GM12878 (cell line): ENCODE data around the gene WHAMM. TPM values are rescaled to one million over a fixed set of nuclear protein-coding genes. Genes with fewer than 3 reads are reported as not detected.

Experiments used
- ATAC-seq: fragments of 200-7000 bp; cut with Tn5 transposase; 3 replicates; pipeline ENCODE4 v1.9.1; 2020; ENCODE audit warnings: mild to moderate bottlenecking, moderate library complexity
- BruUV-seq: library from RNA; stranded (reverse); fragments of 400-500 nt; replicated peaks from 2 replicates; lab custom pipeline; 2021; lab: Mats Ljungman, UMichigan
- CTCF ChIA-PET: fragments of 300-600 bp; sonication (Branson Sonifier 250); formaldehyde crosslinking; extraction: SDS; loops from one replicate; lab custom pipeline; 2021; ENCODE audit warnings: inconsistent platforms; lab: Yijun Ruan, JAX
- POLR2A ChIA-PET: fragments of 350-600 bp; formaldehyde crosslinking; extraction: SDS; loops from one replicate; lab custom pipeline; 2021; ENCODE audit warnings: inconsistent platforms; lab: Charles Lee
- RAD21 ChIA-PET: fragments of 300-600 bp; sonication (Branson Sonifier 250); formaldehyde crosslinking; loops from one replicate; lab custom pipeline; 2023; ENCODE audit warnings: antibody characterized with exemption; ENCODE audit not compliant: unreplicated experiment; lab: Charles Lee
- SMC1A ChIA-PET: fragments of 300-600 bp; sonication (Branson Sonifier 250); formaldehyde crosslinking; loops from one replicate; lab custom pipeline; 2023; ENCODE audit not compliant: unreplicated experiment, uncharacterized antibody; lab: Charles Lee
- DNase-seq: peaks from one replicate; pipeline ENCODE4 v3.0.0-alpha.2; 2011; ENCODE audit warnings: low read depth, low spot score
- FAIRE-seq: peaks from 3 replicates; lab custom pipeline; 2011; peaks lifted over from hg19 to GRCh38; lab: Jason Lieb, UNC
- H2AFZ ChIP-seq: 2 replicates; pipeline ENCODE4 v1.6.0; 2011; ENCODE audit warnings: low read depth, low read length, control low read depth; ENCODE audit not compliant: control insufficient read depth
- H3K27ac ChIP-seq: 2 replicates; pipeline ENCODE4 v1.5.1; 2011; ENCODE audit warnings: control low read depth; ENCODE audit not compliant: control insufficient read depth, insufficient read depth
- H3K27me3 ChIP-seq, 2 experiments: replicated peaks in 1 of 2; 2 replicates each; pipeline versions ENCODE4 v1.6.0 to v1.6.1; 2011; ENCODE audit warnings: low read length in 1 of 2; ENCODE audit not compliant: control insufficient read depth in 2 of 2, insufficient read depth in 2 of 2
- H3K36me3 ChIP-seq, 2 experiments: 2 replicates each; pipeline ENCODE4 v1.5.1; 2011; ENCODE audit warnings: low read length in 1 of 2; ENCODE audit not compliant: control insufficient read depth in 2 of 2, insufficient read depth in 2 of 2
- H3K4me1 ChIP-seq: 2 replicates; pipeline ENCODE4 v1.6.1; 2011; ENCODE audit warnings: mild to moderate bottlenecking, low read length, moderate library complexity, mixed read lengths; ENCODE audit not compliant: control insufficient read depth, insufficient read depth
- H3K4me2 ChIP-seq: 2 replicates; pipeline ENCODE4 v1.6.0; 2011; ENCODE audit warnings: control low read depth; ENCODE audit not compliant: control insufficient read depth, insufficient read depth
- H3K4me3 ChIP-seq: fragments of 200-600 bp; sonication (generic); 2 replicates; pipeline ENCODE4 v1.5.1; 2016
- H3K79me2 ChIP-seq: 2 replicates; pipeline ENCODE4 v1.6.0; 2011; ENCODE audit warnings: low read length; ENCODE audit not compliant: control insufficient read depth, insufficient read depth
- H3K9ac ChIP-seq: 2 replicates; pipeline ENCODE4 v1.8.0; 2011; ENCODE audit warnings: low read length, control low read depth, mixed read lengths; ENCODE audit not compliant: control insufficient read depth, insufficient read depth
- H3K9me3 ChIP-seq: replicated peaks from 3 replicates; pipeline ENCODE4 v1.5.1; 2011; ENCODE audit warnings: mild to moderate bottlenecking, low read length; ENCODE audit not compliant: control insufficient read depth, insufficient read depth
- H4K20me1 ChIP-seq: 2 replicates; pipeline ENCODE4 v1.6.0; 2011; ENCODE audit not compliant: control insufficient read depth, insufficient read depth
- EP300 ChIP-seq, 2 experiments: fragments of 150-350 bp in 1 of 2; IDR thresholded peaks; 2 replicates each; pipeline ENCODE4 v1.6.1; 2011 to 2012; ENCODE audit warnings: low read depth in 2 of 2, low read length in 2 of 2, borderline replicate concordance in 1 of 2, improper control_type of control experiment in 1 of 2, inconsistent platforms in 1 of 2; ENCODE audit not compliant: control insufficient read depth in 1 of 2
- ETV6 ChIP-seq, 2 experiments: fragments of 450-650 bp in 1 of 2; IDR thresholded peaks in 1 of 2; conservative IDR thresholded peaks in 1 of 2; 2 replicates each; pipeline ENCODE4 v1.6.1; 2014; ENCODE audit warnings: antibody characterized with exemption in 1 of 2, borderline replicate concordance in 1 of 2, low read depth in 1 of 2, mild to moderate bottlenecking in 1 of 2, moderate library complexity in 1 of 2
- FOXK2 ChIP-seq: fragments of 450-650 bp; IDR thresholded peaks from 2 replicates; pipeline ENCODE4 v1.6.1; 2017; ENCODE audit warnings: mild to moderate bottlenecking, moderate library complexity
- KAT2A ChIP-seq: conservative IDR thresholded peaks from 2 replicates; pipeline ENCODE4 v1.6.1; 2011; ENCODE audit warnings: low read depth, low read length; ENCODE audit not compliant: control insufficient read depth
- SIN3A ChIP-seq: IDR thresholded peaks from 2 replicates; pipeline ENCODE4 v1.6.1; 2012; ENCODE audit warnings: low read depth, low read length, improper control_type of control experiment
- SMAD5 ChIP-seq: IDR thresholded peaks from 2 replicates; pipeline ENCODE4 v1.6.1; 2016; ENCODE audit warnings: antibody characterized with exemption, low read depth
- SMC3 ChIP-seq: IDR thresholded peaks from 2 replicates; pipeline ENCODE4 v1.6.1; 2011; ENCODE audit warnings: low read length, improper control_type of control experiment, borderline replicate concordance
- STAT3 ChIP-seq: IDR thresholded peaks from 2 replicates; pipeline ENCODE4 v1.6.1; 2011; ENCODE audit warnings: low read depth, low read length, improper control_type of control experiment
- TARDBP ChIP-seq: IDR thresholded peaks from 2 replicates; pipeline ENCODE4 v1.6.1; 2016; ENCODE audit warnings: borderline replicate concordance
- TCF3 ChIP-seq: IDR thresholded peaks from 2 replicates; pipeline ENCODE4 v1.6.1; 2012; ENCODE audit warnings: low read depth, mild to moderate bottlenecking, low read length, borderline replicate concordance; ENCODE audit not compliant: insufficient read depth
- TCF7 ChIP-seq: IDR thresholded peaks from 2 replicates; pipeline ENCODE4 v1.6.1; 2014; ENCODE audit warnings: antibody characterized with exemption, borderline replicate concordance
- YY1 ChIP-seq: IDR thresholded peaks from 2 replicates; pipeline ENCODE4 v1.6.1; 2011; ENCODE audit warnings: low read depth, mild to moderate bottlenecking, low read length
- WGBS: methylation state at CpG from one replicate; pipeline ENCODE4 v1.1.6; 2016; ENCODE audit warnings: low lambda C conversion rate; ENCODE audit not compliant: insufficient replicate concordance, insufficient coverage; ENCODE audit errors: missing lambda C conversion rate; 5-methylcytosine and 5-hydroxymethylcytosine counted together
- in situ Hi-C: fragments of 300-500 bp; cut with MboI; formaldehyde crosslinking; loops from 9 replicates; pipeline ENCODE4 v1.14.3; 2018; ENCODE audit warnings: mixed read lengths
- intact Hi-C: fragments of 100-400 bp; cut with micrococcal nuclease; formaldehyde crosslinking; loops from one replicate; pipeline ENCODE4 v1.14.2; 2022; ENCODE audit not compliant: unreplicated experiment
- polyA plus RNA-seq, 11 experiments: library from polyadenylated mRNA; depleted of rRNA in 4 of 11; unstranded in 6 of 11; stranded (reverse) in 5 of 11; fragments of >200 nt; fragmentation: Nextera tagmentation in 4 of 11; fragmentation: Illumina TruSeq in 1 of 11; extraction: Ambion mirVana in 4 of 11; extraction: Trizol in 1 of 11; gene quantifications; 1 replicate in 1 of 11; 2 replicates in 10 of 11; pipeline versions ENCODE4 v1.2.1 to v1.2.3, GENCODE V29; 2011 to 2016; ENCODE audit warnings: inconsistent platforms in 2 of 11, missing spikeins in 2 of 11, low read depth in 1 of 11
- total RNA-seq, 4 experiments: library from RNA; depleted of rRNA in 3 of 4; stranded (reverse); fragments of >200 nt in 3 of 4; fragmentation: Illumina TruSeq in 1 of 4; extraction: Trizol in 1 of 4; gene quantifications; 2 replicates each; pipeline versions ENCODE4 v1.2.1 to v1.2.3, GENCODE V29; 2013 to 2021

WHAMM gene
- total and polyA plus RNA-seq, 10 of the 15 experiments (the other 5 are each of a cell fraction or from before 2014, with no cell fraction given), result 0.87 to 6.7 (median 2.5) TPM

GRCh38 chr15:82882273-82882928 lies 73.0 kb downstream of the WHAMM start:
- POLR2A ChIA-PET, result interaction anchor here (0.6 kb wide), 1 partner anchor 12 kb away, joined by 4 read pairs; no protein-coding TSS in a partner anchor
- Histone ChIP-seq H3K27me3 (no peaks in the 10 kb centered on the region; a peak in 2 of 4 replicates), H3K4me2 (no peak overlapping the region)
- CTCF ChIA-PET, result no interaction called here
- no peak for FAIRE-seq
- in situ Hi-C loops, result no loop called here
- no peak for TF ChIP-seq SMAD5
- no peak for TF ChIP-seq KAT2A
- no peak for TF ChIP-seq SIN3A
- TF ChIP-seq EP300 (IDR thresholded peaks at IDR 0.05; ENCODE audit: borderline replicate concordance in 1 of 2, control insufficient read depth in 1 of 2, low read depth in 2 of 2, low read length in 2 of 2), result no peak
- TF ChIP-seq TCF7, result no peak
- no peak for TF ChIP-seq SMC3
- no peak for TF ChIP-seq STAT3
- TF ChIP-seq TCF3, result no peak
- no peak for TF ChIP-seq ETV6 (conservative IDR thresholded peaks at IDR 0.05 in 1 of 2, IDR thresholded peaks at IDR 0.05 in 1 of 2; ENCODE audit: borderline replicate concordance in 1 of 2, low read depth in 1 of 2)
- no peak for TF ChIP-seq TARDBP
- no peak for TF ChIP-seq FOXK2
- TF ChIP-seq YY1, result no peak
- TF ChIP-seq, all 136 proteins: peak for 0
- Histone ChIP-seq H3K27ac (no peak overlapping the region), H3K36me3 (no peaks in the 10 kb centered on the region), H3K4me1 (no peaks in the 10 kb centered on the region), H3K4me3 (no peak overlapping the region), H3K9me3 (no peaks in the 10 kb centered on the region), H2AFZ (no peak overlapping the region), H3K9ac (no peak overlapping the region), H4K20me1 (no peaks in the 10 kb centered on the region), H3K79me2 (no peaks in the 10 kb centered on the region)
- no TSS peak for BruUV-seq
- intact Hi-C loops, result no loop called here
- SMC1A ChIA-PET, result interaction anchor here (1.3 kb wide), 1 partner anchor 8 kb away, joined by 4 read pairs; no protein-coding TSS in a partner anchor
- WGBS, result 31% methylated on average over 4 of the region's 5 CpGs
- ATAC-seq (no peak), DNase-seq (no peak)
- RAD21 ChIA-PET, result no interaction called here

Other genes starting within 250 kb of the WHAMM start
- gene CPEB1, start 162.3 kb upstream of the WHAMM start, total RNA-seq (2014; rRNA removed), result 0.28 and 0.44 TPM in 2 replicates
- 0.27 and 0.28 TPM in 2 replicates for gene CPEB1, start 162.3 kb upstream of the WHAMM start, total RNA-seq (2014; rRNA removed; fragmentation: Illumina TruSeq; extraction: Trizol)
- gene CPEB1, start 162.3 kb upstream of the WHAMM start, total RNA-seq (2021), result 0.66 and 0.92 TPM in 2 replicates
- 0.14 and 0.26 TPM in 2 replicates for gene CPEB1, start 162.3 kb upstream of the WHAMM start, polyA plus RNA-seq (2011; rRNA removed)
- 0.65 and 0.68 TPM in 2 replicates for gene CPEB1, start 162.3 kb upstream of the WHAMM start, polyA plus RNA-seq (2014; fragmentation: Illumina TruSeq; extraction: Trizol)
- gene CPEB1, start 162.3 kb upstream of the WHAMM start, polyA plus RNA-seq (2014; fragmentation: Nextera tagmentation; extraction: Ambion mirVana), result under 1 TPM; 0.05 to 0.20 TPM
- gene CPEB1, start 162.3 kb upstream of the WHAMM start, polyA plus RNA-seq (2014; rRNA removed), result 0.71 and 0.99 TPM in 2 replicates
- 1 to 10 TPM; 1.1 TPM for gene CPEB1, start 162.3 kb upstream of the WHAMM start, polyA plus RNA-seq (2016; fragmentation: Nextera tagmentation; extraction: Ambion mirVana)
- not detected in 2 replicates for gene AP3B2, start 99.8 kb upstream of the WHAMM start, total RNA-seq (2014; rRNA removed)
- gene AP3B2, start 99.8 kb upstream of the WHAMM start, total RNA-seq (2014; rRNA removed; fragmentation: Illumina TruSeq; extraction: Trizol), result not detected in 2 replicates
- not detected in 2 replicates for gene AP3B2, start 99.8 kb upstream of the WHAMM start, total RNA-seq (2021)
- not detected in 2 replicates for gene AP3B2, start 99.8 kb upstream of the WHAMM start, polyA plus RNA-seq (2011; rRNA removed)
- not detected in 2 replicates for gene AP3B2, start 99.8 kb upstream of the WHAMM start, polyA plus RNA-seq (2014; fragmentation: Illumina TruSeq; extraction: Trizol)
- gene AP3B2, start 99.8 kb upstream of the WHAMM start, polyA plus RNA-seq (2014; fragmentation: Nextera tagmentation; extraction: Ambion mirVana), result not detected
- gene AP3B2, start 99.8 kb upstream of the WHAMM start, polyA plus RNA-seq (2014; rRNA removed), result not detected in 2 replicates
- not detected for gene AP3B2, start 99.8 kb upstream of the WHAMM start, polyA plus RNA-seq (2016; fragmentation: Nextera tagmentation; extraction: Ambion mirVana)
- under 0.01 TPM in 1 of 2 replicates, not detected in the other for gene FSD2, start 3.6 kb upstream of the WHAMM start, total RNA-seq (2014; rRNA removed)
- 0.05 and 0.13 TPM in 2 replicates for gene FSD2, start 3.6 kb upstream of the WHAMM start, total RNA-seq (2014; rRNA removed; fragmentation: Illumina TruSeq; extraction: Trizol)
- gene FSD2, start 3.6 kb upstream of the WHAMM start, total RNA-seq (2021), result not detected in 2 replicates
- 0.01 TPM in 2 replicates for gene FSD2, start 3.6 kb upstream of the WHAMM start, polyA plus RNA-seq (2011; rRNA removed)
- gene FSD2, start 3.6 kb upstream of the WHAMM start, polyA plus RNA-seq (2014; fragmentation: Illumina TruSeq; extraction: Trizol), result 0.07 and 0.78 TPM in 2 replicates
- gene FSD2, start 3.6 kb upstream of the WHAMM start, polyA plus RNA-seq (2014; fragmentation: Nextera tagmentation; extraction: Ambion mirVana), result under 1 TPM in 1 of 2 experiments, not detected in 1; 0.03 TPM
- 0.18 TPM in 1 of 2 replicates, not detected in the other for gene FSD2, start 3.6 kb upstream of the WHAMM start, polyA plus RNA-seq (2014; rRNA removed)
- under 1 TPM; 0.35 to 0.39 TPM for gene FSD2, start 3.6 kb upstream of the WHAMM start, polyA plus RNA-seq (2016; fragmentation: Nextera tagmentation; extraction: Ambion mirVana)
- gene HOMER2, start 143.1 kb downstream of the WHAMM start, total RNA-seq (2014; rRNA removed), result 0.65 and 5.0 TPM in 2 replicates
- 1.2 and 1.9 TPM in 2 replicates for gene HOMER2, start 143.1 kb downstream of the WHAMM start, total RNA-seq (2014; rRNA removed; fragmentation: Illumina TruSeq; extraction: Trizol)
- 1.7 and 2.3 TPM in 2 replicates for gene HOMER2, start 143.1 kb downstream of the WHAMM start, total RNA-seq (2021)
- 3.2 and 3.7 TPM in 2 replicates for gene HOMER2, start 143.1 kb downstream of the WHAMM start, polyA plus RNA-seq (2011; rRNA removed)
- gene HOMER2, start 143.1 kb downstream of the WHAMM start, polyA plus RNA-seq (2014; fragmentation: Illumina TruSeq; extraction: Trizol), result 1.1 and 1.3 TPM in 2 replicates
- 1 to 10 TPM; 1.0 to 1.4 TPM for gene HOMER2, start 143.1 kb downstream of the WHAMM start, polyA plus RNA-seq (2014; fragmentation: Nextera tagmentation; extraction: Ambion mirVana)
- 0.60 and 0.93 TPM in 2 replicates for gene HOMER2, start 143.1 kb downstream of the WHAMM start, polyA plus RNA-seq (2014; rRNA removed)
- gene HOMER2, start 143.1 kb downstream of the WHAMM start, polyA plus RNA-seq (2016; fragmentation: Nextera tagmentation; extraction: Ambion mirVana), result 1 to 10 TPM; 2.5 to 2.6 TPM
- 32.3 and 34.9 TPM in 2 replicates for gene RAMAC, start 176.6 kb downstream of the WHAMM start, total RNA-seq (2014; rRNA removed)
- 34.7 and 35.3 TPM in 2 replicates for gene RAMAC, start 176.6 kb downstream of the WHAMM start, total RNA-seq (2014; rRNA removed; fragmentation: Illumina TruSeq; extraction: Trizol)
- gene RAMAC, start 176.6 kb downstream of the WHAMM start, total RNA-seq (2021), result 22.4 and 22.9 TPM in 2 replicates
- 48.1 and 65.9 TPM in 2 replicates for gene RAMAC, start 176.6 kb downstream of the WHAMM start, polyA plus RNA-seq (2011; rRNA removed)
- gene RAMAC, start 176.6 kb downstream of the WHAMM start, polyA plus RNA-seq (2014; fragmentation: Illumina TruSeq; extraction: Trizol), result 33.6 and 41.4 TPM in 2 replicates
- gene RAMAC, start 176.6 kb downstream of the WHAMM start, polyA plus RNA-seq (2014; fragmentation: Nextera tagmentation; extraction: Ambion mirVana), result 100 to 1,000 TPM in 1 of 2 experiments, 10 to 100 TPM in 1; 79.3 to 109 TPM
- gene RAMAC, start 176.6 kb downstream of the WHAMM start, polyA plus RNA-seq (2014; rRNA removed), result 32.0 and 34.4 TPM in 2 replicates
- gene RAMAC, start 176.6 kb downstream of the WHAMM start, polyA plus RNA-seq (2016; fragmentation: Nextera tagmentation; extraction: Ambion mirVana), result 10 to 100 TPM; 49.9 to 50.0 TPM
- gene C15orf40, start 202.0 kb downstream of the WHAMM start, total RNA-seq (2014; rRNA removed), result 20.7 and 26.5 TPM in 2 replicates
- 23.4 and 26.3 TPM in 2 replicates for gene C15orf40, start 202.0 kb downstream of the WHAMM start, total RNA-seq (2014; rRNA removed; fragmentation: Illumina TruSeq; extraction: Trizol)
- gene C15orf40, start 202.0 kb downstream of the WHAMM start, total RNA-seq (2021), result 20.7 and 21.3 TPM in 2 replicates
- gene C15orf40, start 202.0 kb downstream of the WHAMM start, polyA plus RNA-seq (2011; rRNA removed), result 24.1 and 32.5 TPM in 2 replicates
- gene C15orf40, start 202.0 kb downstream of the WHAMM start, polyA plus RNA-seq (2014; fragmentation: Illumina TruSeq; extraction: Trizol), result 9.8 and 25.8 TPM in 2 replicates
- 10 to 100 TPM; 59.9 to 70.0 TPM for gene C15orf40, start 202.0 kb downstream of the WHAMM start, polyA plus RNA-seq (2014; fragmentation: Nextera tagmentation; extraction: Ambion mirVana)
- 31.2 and 44.0 TPM in 2 replicates for gene C15orf40, start 202.0 kb downstream of the WHAMM start, polyA plus RNA-seq (2014; rRNA removed)
- 10 to 100 TPM; 59.1 to 64.3 TPM for gene C15orf40, start 202.0 kb downstream of the WHAMM start, polyA plus RNA-seq (2016; fragmentation: Nextera tagmentation; extraction: Ambion mirVana)